ENCODE data around the gene ZNF527. TPM values are rescaled to one million over a fixed set of nuclear protein-coding genes. Genes with fewer than 3 reads are reported as not detected.
"Not testable (repeated sequence)": the region's sequence is repeated elsewhere in the genome, so short reads cannot be mapped to it uniquely, and the experiment has no call there.

Gene ZNF527
- 1 to 10 TPM; 5.0 to 8.7 (median 6.0) TPM for polyA plus RNA-seq (ENCODE audit: insufficient read length in 10 of 10)
- long read RNA-seq, donor 1: 0 reads
- long read RNA-seq, donor 2, partial matches to known transcripts: 0 of 3 reads
- long read RNA-seq, donor 2, other reads (novel, unspliced or antisense): 0 of 3 reads
- long read RNA-seq, donor 3: 0 reads
- long read RNA-seq, donor 4, partial matches to known transcripts: 0 of 3 reads
- long read RNA-seq, donor 4, other reads (novel, unspliced or antisense): 0 of 3 reads
- long read RNA-seq, donor 5, partial matches to known transcripts: 0 of 3 reads
- long read RNA-seq, donor 5, other reads (novel, unspliced or antisense): 0 of 3 reads
- long read RNA-seq, donor 6, partial matches to known transcripts: 0 of 1 reads
- long read RNA-seq, donor 6, other reads (novel, unspliced or antisense): 0 of 1 reads
- long read RNA-seq, donor 7, partial matches to known transcripts: 0 of 2 reads
- long read RNA-seq, donor 7, other reads (novel, unspliced or antisense): 0 of 2 reads
- long read RNA-seq, donor 8: 0 reads
- long read RNA-seq, donor 9: 0 reads

- peak; percentile 96 to 99 (median 98) for DNase-seq
These were observed at the start of gene ZNF527 for GRCh38 chr19:37370880-37371661. Gene ZNF527, plus strand, starts transcription at chr19:37371099. Its CDS starts 3,100 bp downstream, at chr19:37374199.

DNA sequence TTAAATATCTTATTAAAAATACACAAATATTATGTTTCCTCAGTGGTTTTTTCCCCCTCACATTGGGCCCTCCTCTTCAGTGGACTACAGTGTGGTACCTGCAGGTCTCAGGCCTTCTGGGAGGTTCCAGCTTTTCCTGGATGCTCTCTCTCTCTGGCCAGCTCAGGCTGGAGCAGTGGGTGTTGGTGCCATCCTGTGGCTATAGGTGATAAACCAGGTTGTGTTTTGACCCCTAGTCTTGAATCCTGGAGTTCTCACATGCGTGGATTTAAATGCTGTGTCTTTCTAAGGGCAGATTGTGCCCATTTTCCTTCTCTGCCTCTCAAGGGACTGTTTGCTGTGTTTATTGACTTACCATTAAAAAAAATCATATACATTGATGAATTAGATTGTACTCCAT is 41.2 kb upstream of the ZNF527 start:
- no peak for DNase-seq

- no peak for DNase-seq
These were observed 38.1 kb upstream of the ZNF527 start for GRCh38 chr19:37332839-37333238.

GRCh38 chr19:37333457-37333856 is 37.4 kb upstream of the ZNF527 start:
- no peak for DNase-seq

- DNase-seq: peak; percentile 93 to 97 (median 96)
These were observed 36.5 kb upstream of the ZNF527 start for GRCh38 chr19:37334179-37335071.

DNA sequence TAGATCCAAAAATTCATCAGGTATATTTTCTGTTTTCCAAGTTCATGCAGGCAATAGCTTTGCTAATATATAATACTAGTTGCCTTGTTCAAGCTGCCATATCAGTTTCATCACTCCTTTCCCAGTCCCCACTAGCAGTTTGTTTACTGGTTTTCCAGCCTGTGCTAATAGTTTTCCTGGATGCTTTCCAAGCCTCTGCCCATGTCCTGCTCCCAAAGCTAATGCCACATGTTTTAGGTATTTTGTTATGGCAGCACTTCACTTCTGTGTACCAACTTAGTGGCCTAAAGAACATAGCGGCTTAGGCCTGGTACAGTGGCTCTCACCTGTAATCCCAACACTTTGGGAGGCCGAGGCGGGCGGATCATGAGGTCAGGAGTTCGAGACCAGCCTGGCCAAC is 28.1 kb upstream of the ZNF527 start:
- DNase-seq: no peak

- DNase-seq: no peak
These were observed 24.8 kb upstream of the ZNF527 start for GRCh38 chr19:37346091-37346490.

- no peak for DNase-seq
These were observed 22.8 kb upstream of the ZNF527 start for GRCh38 chr19:37348060-37348459.

GRCh38 chr19:37353968-37354367 is 16.9 kb upstream of the ZNF527 start:
- DNase-seq: no peak

DNA sequence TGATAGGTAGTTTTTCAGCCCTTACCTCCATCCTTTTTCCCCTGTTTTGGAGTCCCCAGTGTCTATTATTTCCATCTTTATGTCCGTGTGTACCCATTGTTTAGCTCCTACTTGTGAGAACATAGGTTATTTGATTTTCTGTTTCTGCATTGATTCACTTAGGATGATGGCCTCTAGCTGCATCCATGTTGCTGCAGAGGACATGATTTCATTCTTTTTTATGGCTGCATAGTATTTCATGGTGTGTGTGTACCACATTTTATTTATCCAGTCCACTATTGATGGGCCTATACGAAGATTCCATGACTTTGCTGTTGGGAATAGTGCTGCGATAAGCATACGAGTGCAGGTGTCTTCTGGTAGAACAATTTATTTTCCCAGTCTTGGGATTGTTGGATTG is 15.0 kb upstream of the ZNF527 start:
- DNase-seq: no peak

DNA sequence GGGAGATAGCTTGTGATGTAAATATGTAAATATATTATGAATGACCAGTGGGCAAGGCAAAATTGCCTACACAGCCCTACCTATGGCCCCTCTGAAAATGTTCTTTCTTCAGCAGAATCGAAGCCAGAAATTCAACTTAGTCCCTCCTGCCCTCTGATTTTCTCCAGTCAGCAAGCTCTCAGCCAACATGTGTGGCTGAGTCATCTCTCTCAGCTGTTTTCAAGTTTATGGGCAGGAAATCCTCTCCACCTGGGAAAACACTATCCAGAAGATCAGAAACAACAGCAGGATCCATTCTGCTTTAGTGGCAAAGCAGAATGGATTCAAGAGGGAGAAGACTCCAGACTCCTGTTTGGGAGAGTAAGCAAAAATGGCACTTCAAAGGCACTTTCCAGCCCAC is 8.9 kb upstream of the ZNF527 start:
- DNase-seq: peak in 1 of 3 donors; percentile 23

DNA sequence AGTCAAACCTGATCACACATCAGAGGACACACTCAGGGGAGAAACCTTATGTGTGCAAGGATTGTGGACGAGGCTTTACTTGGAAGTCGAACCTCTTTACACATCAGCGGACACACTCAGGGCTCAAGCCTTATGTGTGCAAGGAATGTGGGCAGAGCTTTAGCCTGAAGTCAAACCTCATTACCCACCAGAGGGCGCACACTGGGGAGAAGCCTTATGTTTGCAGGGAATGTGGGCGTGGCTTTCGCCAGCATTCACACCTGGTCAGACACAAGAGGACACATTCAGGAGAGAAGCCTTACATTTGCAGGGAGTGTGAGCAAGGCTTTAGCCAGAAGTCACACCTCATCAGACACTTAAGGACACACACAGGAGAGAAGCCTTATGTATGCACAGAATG is 8.2 kb upstream of the ZNF527 start:
- no peak for DNase-seq

DNA sequence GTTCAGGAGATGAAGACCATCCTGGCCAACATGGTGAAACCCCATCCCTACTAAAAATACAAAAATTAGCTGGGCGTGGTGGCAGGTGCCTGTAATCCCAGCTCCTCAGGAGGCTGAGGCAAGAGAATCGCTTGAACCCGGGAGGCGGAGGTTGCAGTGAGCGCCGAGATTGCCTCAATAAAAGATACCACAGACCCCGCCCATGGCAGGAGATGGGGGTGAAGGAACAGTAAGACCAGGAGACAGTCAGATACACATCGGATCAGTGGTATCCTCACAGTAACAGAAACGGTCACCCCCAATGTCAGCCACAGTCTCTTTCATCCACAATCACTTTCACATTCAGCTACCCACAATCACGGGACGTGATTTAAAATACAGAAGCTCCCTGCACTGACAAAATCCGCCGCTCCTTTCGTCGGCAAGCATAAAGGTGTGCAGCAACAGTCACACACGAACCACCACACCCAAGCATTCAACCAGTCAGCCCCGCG is 466 bp upstream of the ZNF527 start:
- not testable (repeated sequence) for DNase-seq

DNA sequence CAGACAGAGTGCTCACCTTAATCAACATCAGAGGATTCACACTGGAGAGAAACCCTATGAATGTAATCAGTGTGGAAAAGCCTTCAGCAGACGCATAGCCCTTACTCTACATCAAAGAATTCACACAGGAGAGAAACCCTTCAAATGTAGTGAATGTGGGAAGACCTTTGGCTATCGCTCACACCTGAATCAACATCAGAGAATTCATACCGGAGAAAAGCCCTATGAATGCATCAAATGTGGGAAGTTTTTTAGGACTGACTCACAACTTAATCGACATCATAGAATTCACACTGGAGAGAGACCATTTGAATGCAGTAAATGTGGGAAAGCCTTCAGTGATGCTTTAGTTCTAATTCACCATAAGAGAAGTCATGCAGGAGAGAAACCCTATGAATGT is 18.3 kb downstream of the ZNF527 start:
- DNase-seq: no peak

DNA sequence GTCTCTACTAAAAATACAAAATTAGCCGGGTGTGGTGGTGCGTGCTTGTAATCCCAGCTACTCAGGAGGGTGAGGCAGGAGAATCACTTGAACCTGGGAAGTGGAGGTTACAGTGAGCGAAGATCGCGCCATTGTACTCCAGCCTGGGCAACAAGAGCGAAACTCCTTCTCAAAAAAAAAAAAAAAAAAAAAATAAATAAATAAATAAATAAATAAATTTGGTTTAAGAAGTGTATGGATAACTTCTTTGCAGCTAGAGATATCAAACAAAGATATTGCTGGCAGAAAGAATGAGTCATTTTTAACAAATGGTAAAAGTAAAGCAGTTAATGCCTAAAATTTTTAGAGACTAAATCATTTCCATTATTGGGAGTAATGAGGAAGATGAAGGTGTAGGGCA is 20.5 kb downstream of the ZNF527 start:
- DNase-seq: not testable (repeated sequence)

DNA sequence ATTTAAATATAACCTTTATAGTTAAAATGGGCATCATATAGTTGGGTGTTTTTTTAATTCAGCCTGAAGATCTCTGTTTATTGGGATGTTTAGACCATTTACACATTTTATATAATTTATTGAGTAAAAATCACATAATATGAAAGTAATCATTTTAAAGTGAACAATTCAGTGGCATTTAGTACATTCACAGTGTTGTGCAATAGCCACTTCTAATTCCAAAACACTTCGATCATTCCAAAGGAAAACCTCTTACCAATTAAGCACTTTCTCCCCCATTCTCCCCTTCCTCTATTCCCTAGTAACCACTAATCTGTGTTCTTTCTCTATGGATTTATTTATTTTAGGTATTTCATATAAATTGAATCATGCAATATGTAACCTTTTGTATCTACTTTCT is 30.2 kb downstream of the ZNF527 start:
- DNase-seq: no peak

DNA sequence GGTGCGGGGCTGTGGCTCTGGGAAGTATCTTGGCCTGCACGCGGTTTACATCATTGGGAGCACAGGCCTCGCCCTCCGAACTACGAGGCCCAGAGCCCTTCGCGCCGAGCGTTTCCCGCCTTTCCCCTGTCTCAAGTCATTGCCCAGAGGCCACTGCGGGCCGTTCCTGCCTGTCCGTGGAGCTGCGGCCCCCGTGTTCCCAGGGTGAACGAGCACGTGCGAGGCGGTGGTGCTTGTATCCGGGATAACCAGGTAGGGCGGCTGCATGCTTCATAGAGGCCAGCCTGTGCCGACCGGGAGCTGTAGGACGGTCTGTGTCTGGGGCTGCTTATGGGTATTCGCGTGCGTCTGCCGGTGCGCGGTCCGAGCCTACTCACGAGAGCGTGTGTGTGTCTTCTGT is 32.5 kb downstream of the ZNF527 start:
- no peak for DNase-seq

- not testable (repeated sequence) for DNase-seq
These were observed 35.4 kb downstream of the ZNF527 start for GRCh38 chr19:37406140-37406846.

DNA sequence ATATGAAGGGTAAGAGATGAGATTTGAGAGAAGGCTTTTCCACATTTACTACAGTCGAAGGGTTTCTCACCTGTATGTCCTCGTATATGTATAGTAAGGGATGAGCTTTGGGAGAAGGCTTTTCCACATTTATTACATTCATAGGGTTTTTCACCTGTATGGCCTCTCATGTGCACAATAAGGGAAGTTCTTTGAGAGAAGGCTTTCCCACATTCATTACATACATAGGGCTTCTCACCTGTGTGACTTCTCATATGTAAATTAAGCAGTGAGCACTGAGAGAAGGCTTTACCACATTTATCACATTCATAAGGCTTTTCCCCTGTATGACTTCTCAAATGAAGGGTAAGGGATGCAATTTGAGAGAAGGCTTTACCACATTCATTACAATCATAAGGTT is 41.8 kb downstream of the ZNF527 start:
- no peak for DNase-seq

- DNase-seq: no peak
These were observed 42.6 kb downstream of the ZNF527 start for GRCh38 chr19:37413313-37414084.
